Activated CD8-positive, alpha-beta memory T cell treated with anti-CD3 and anti-CD28 coated beads, Interleukin-2, amount 50 U/mL, for 1 hour (primary cell): Measurements from ENCODE around the gene PRKCE.
"Not testable (repeated sequence)": the region's sequence is repeated elsewhere in the genome, so short reads cannot be mapped to it uniquely, and the experiment has no call there.

ENCODE experiments used
- DNase-seq: peaks from one replicate; pipeline ENCODE4 v3.0.0-alpha.2; 2020; ENCODE audit errors: extremely low read depth

Gene PRKCE

GRCh38 chr2:45889620-45890370, 238.3 kb downstream of the PRKCE start:
- no peak for DNase-seq

DNA sequence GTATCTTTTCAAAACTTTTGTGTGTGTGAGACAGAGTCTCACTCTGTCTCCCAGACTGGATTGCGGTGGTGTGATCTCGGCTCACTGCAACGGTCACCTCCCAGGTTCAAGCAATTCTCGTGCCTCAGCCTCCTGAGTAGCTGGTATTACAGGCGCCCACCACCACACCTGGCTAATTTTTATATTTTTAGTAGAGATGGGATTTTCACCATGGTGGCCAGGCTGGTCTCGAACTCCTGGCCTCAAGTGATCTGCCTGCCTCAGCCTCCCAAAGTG, 238.8 kb downstream of the PRKCE start:
- DNase-seq: not testable (repeated sequence)

DNA sequence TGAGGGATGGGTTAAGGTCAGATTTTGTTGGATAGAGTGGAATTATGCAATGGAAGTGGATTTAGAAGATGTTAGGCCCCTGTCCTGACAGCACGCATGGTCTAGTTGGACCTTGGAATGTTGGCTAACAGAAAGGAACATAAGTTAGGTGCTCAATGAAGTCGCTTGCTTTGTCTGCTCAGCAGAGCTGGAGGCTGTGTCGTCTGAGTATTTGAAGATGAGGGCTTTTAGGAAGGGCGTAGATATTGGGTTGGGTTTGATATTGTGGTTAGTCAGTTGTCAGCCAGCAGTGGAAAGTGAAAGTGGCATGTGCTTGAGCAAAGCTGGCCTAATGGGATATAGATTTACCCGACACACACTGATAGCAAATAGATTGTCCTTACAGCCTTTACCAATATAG, 239.3 kb downstream of the PRKCE start:
- DNase-seq: no peak

GRCh38 chr2:45891719-45892424, 240.4 kb downstream of the PRKCE start:
- DNase-seq: no peak

DNA sequence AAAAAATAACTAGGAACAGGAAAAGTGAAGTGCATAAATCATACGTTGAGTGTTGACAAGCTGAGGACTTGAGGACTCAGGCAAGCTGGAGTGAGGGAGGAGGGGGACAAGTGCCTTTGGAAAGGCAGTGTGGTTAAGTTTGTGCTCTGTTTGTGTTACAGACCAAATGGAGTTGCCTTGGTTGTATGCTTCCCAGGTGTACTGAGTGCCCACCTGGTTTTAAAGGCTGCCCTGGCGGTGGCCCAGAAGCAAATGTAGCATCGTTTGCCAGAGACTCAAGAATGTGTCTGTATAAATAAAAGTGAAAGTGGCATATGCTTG, 240.9 kb downstream of the PRKCE start:
- no peak for DNase-seq

DNA sequence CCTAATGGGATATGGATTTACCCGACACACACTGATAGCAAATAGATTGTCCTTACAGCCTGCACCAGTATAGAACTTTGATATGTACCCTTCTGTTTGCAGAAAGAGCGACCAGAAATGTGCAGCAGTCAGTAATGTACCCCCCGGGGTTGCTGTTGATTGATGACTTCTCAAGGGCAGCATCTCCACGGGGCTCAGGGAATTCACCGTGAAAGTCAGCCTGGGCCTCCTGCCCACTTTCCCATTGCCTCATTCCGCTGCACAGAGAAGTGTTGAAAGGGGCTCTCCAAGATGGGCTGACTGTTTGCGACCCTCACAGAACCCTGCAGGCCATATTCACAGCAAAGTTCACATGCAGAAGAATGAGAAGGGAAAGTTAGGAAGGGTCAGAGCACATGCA, 241.3 kb downstream of the PRKCE start:
- no peak for DNase-seq

DNA sequence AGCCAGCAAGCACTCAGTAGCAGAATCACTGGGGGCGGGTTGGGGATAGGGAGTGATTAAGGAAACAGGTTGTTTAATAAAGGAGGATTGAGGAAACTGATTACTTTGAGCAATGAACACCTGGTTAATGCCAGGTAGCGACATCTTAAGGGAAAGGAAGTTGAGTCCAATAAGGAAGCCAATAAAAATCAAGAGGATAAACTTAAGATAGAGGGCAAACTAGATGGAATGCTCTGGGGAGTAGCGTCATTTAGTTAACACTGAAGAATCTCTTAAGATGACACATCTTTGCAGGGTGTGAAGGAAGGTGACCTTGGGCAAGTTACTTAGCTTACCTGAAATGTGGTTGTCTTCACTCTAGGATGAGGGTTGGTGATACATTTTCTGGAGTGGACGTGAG, 242.7 kb downstream of the PRKCE start:
- DNase-seq: no peak

GRCh38 chr2:45895241-45895861, 243.9 kb downstream of the PRKCE start:
- DNase-seq: no peak

DNA sequence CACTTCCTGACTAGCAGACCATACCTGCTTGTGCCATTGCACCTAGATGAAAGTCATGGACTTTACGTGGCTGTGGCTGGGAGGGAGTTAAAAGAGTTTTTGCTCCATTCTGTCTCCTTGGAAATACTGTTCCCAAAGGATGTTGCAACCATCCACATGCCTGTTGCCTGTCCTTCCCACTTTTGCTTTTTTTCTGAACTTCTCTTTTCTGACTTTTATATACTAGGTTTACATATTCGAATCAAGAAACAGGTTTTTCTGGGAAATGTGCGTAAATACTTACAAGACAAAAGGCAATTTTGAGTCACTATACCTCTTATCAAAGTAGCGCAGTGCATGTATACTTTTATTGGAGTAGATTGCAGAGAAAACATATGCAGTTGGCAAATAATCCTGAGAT, 244.8 kb downstream of the PRKCE start:
- DNase-seq: no peak

DNA sequence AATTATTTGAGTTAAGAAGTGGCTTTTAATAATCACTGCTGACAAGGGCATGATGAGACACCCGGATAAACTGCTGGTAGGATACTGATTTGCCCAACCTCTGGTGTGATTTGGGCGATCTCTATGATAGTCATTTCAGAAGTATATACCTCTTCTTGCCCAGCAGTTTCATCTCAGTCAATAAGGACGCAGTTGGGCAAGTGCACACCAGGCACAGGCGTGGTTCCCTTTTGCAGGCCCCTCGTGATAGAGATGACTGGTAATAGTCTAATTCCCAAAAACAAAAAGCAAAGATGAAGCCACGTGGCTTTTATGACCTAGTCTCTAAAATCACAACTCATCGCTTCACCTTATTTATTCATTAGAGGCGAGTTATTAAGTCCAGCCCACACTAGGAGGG, 246.4 kb downstream of the PRKCE start:
- DNase-seq: no peak

GRCh38 chr2:45898819-45899218, 247.3 kb downstream of the PRKCE start:
- DNase-seq: no peak

- DNase-seq: no peak
These were observed 248.5 kb downstream of the PRKCE start for GRCh38 chr2:45899926-45900325.

DNA sequence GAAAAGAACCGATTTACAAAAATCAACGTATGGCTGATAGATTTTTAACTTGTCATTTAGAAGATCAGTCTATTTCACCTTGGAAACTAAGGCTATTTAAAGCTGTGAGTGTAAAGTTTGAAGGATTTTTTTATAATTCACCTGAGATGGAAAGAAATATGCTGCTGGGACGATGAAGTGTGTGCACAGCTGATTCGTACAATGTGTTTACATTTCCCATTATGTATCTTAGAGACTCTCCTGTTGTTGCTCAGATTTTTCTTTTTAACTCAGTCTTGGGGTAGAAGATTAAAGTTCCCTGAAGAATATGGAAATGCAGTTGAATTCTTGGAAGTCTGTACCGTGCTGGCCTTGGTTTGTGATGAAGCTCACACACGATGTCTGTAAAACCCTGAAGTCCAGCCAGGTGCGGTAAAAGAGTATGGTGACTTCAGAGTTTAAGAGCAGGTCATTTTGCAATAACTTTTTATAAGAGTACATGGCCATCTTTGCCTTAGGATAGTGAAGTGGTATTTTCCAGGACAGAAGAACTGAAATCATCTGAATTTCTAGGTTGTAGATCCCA, 250.1 kb downstream of the PRKCE start:
- no peak for DNase-seq

- no peak for DNase-seq
These were observed 250.9 kb downstream of the PRKCE start for GRCh38 chr2:45902380-45902779.

DNA sequence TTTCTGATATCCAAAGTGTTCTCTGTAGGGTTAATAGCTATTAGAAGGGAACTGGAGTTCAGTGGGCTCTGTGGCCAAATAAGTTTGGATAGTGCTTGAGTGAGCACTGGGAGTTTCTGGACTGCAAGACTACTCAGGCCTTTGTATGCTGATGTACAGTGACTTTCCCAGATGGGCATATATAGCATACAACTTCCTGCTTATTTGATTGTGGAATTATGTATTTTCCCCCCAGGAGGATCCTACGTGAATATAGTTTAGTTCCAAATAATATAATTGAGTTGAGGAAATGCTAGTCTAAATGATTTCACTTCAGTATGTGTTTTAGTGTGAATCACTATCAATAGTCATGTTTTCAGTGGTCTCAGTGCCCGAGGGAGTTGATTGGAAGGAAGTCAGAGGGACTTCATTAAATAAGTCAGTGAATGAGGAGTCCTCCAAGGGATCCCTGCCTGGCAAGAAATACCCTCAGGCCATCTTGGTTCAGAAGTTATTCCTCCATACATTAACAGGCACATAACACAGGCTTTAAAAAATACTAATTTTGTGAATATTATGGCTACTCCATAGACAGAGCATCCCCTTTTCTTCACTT, 251.4 kb downstream of the PRKCE start:
- DNase-seq: no peak

- DNase-seq: no peak
These were observed 252.9 kb downstream of the PRKCE start for GRCh38 chr2:45904267-45904945.

DNA sequence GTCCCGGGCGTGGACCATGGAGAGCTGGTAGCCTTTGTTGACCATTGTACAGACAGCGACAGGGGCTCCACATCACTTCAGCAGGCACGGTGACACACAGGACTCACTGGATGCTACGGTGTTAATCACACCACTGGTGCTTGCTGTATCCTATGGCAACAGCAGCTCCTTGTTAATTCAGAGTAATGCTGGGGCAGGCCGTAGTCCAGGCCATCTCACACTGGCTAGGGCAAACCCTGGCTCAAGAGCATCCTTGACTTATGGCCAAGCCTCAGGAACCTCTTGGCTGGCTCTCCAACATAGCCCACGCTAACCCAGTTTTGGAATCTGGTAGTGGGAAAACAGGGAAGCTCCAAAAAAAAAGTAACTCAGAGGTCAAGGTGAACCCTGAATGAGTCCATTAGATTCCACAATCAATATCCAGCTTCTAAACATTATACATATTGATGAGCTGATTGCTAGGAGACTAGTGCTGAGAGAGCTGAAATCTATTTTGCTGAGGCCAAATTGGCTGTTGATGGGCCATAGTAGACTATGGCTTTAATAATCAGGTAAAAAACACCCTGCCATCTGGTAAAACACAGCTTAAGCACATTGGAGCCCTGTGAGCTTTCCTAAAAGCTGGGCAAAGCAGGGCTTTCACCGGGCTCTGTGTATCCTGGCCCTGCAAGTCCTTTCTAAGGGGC, 253.6 kb downstream of the PRKCE start:
- no peak for DNase-seq

DNA sequence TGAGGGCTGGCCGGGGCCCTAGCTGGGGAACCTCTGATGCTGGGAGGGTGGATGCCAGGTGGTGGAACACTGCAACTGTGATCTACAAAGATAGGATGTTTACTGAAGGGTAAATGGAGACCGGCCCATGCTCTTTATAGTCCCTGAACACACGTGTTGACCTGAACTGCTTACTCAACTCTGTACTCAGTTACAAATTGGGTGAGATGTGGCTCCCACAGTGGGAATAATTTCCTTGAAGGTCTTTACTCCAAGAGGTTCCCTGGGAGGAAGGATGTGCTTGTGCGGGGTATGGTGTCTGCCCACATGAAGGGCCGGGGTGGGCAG, 254.1 kb downstream of the PRKCE start:
- no peak for DNase-seq

DNA sequence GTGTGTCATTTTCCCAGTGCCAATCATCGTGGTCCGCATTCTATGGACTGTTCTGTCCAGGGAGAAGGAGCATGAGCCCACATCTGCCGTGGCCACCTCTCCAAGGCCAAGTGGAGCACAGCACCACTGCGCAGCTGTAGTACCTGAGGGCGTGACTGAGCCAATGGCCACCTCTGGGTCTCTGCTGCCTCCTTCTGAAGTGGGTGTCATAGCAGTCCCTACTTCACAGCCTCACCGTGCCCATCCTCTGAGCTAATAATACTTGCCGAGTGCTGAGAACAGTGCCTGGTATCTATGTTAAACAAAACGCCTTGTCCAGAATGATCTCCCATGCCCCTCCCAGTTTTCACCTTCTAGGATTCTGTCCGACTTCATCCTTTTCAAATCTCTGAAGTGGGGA, 256.1 kb downstream of the PRKCE start:
- DNase-seq: no peak

DNA sequence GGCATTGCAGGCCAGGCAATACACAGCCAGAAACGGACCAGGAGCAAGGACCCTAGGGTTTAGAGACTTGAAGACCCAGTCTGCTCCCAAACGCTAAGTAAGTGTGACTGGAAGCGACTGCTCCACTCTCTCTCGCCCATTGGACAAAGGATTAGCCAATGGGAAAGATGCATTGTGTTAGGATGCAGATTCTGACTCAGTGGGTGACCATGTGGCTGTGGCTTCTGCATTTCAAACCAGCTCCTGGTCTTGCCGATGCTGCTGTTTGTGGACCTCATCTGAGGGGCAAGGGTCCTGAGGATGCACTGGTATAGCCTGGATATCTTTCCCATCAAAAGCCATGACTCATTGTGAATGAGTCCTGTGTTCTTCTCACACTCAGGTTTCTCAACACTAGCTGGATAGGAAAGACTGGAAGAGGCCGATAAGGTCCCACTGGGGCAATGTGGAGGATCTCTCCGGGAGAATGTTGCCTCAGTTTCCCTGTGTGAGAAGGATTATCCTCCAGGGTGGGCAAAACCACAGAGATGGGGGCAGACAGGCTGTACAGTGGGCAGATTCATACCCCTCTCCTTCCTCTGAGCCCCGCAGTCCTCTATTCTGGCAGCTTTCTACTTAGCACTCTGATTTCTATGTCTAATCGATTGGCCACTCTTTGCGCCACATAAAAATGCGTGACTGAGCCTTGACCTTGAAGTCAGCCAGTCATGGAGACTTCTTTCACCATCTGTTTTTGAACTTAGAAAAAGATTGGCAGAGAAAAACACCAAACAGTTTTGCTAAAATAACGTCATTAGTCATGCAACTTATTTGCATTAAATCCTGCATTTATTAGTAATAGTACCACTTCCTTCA, 257.1 kb downstream of the PRKCE start:
- DNase-seq: no peak

DNA sequence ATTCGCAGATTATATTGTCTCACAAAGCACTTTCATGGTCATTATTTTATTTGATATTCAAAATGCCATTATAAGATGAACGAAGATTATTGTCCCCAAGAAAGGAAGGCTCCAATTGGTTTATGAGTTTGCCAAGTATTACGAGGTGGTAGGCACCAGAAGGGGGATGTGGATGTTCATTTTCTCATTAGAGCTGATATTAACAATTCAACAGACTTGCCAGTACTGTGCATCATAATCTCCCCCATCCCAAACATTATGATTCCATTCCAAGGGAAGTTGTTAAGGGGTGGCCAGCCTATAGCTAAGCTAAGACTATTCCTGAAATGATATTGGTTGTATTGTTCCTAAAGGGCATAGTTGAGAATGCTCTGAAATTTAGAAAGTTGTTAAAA, 257.7 kb downstream of the PRKCE start:
- no peak for DNase-seq
